MCF 10A (cell line): ENCODE data around the gene ZMYND15. TPM values are rescaled to one million over a fixed set of nuclear protein-coding genes. Genes with fewer than 3 reads are reported as not detected.

Experiments used
- BruUV-seq: library from RNA; stranded (reverse); fragments of 400-500 nt; replicated peaks from 2 replicates; lab custom pipeline; 2021; lab: Mats Ljungman, UMichigan
- CTCF ChIA-PET: fragments of 300-600 bp; sonication (Branson Sonifier 250); formaldehyde crosslinking; extraction: SDS; loops from one replicate; lab custom pipeline; 2021; ENCODE audit warnings: antibody characterized with exemption, inconsistent platforms; lab: Yijun Ruan, JAX
- POLR2A ChIA-PET: fragments of 300-600, 350-650 bp; sonication (Branson Sonifier 250); formaldehyde crosslinking; extraction: SDS; loops from one replicate; lab custom pipeline; 2020; ENCODE audit warnings: antibody characterized with exemption, inconsistent platforms; lab: Yijun Ruan, JAX
- DNase-seq: peaks from one replicate; pipeline ENCODE4 v3.0.0-alpha.2; 2018; ENCODE audit not compliant: unreplicated experiment
- H3K27ac Mint-ChIP-seq: one replicate; pipeline ENCODE4 v1.8.0; 2022; ENCODE audit warnings: mild to moderate bottlenecking, low read depth, mixed read lengths; ENCODE audit not compliant: unreplicated experiment
- H3K27me3 Mint-ChIP-seq: one replicate; pipeline ENCODE4 v1.8.0; 2022; ENCODE audit warnings: mixed read lengths; ENCODE audit not compliant: insufficient read depth, unreplicated experiment
- H3K36me3 Mint-ChIP-seq: one replicate; pipeline ENCODE4 v1.8.0; 2022; ENCODE audit warnings: mild to moderate bottlenecking, moderate library complexity, mixed read lengths; ENCODE audit not compliant: insufficient read depth, unreplicated experiment
- H3K4me1 Mint-ChIP-seq: one replicate; pipeline ENCODE4 v1.8.0; 2022; ENCODE audit warnings: mixed read lengths; ENCODE audit not compliant: insufficient read depth, unreplicated experiment
- H3K4me3 Mint-ChIP-seq: one replicate; pipeline ENCODE4 v1.8.0; 2022; ENCODE audit warnings: mild to moderate bottlenecking, moderate library complexity, mixed read lengths; ENCODE audit not compliant: unreplicated experiment
- H3K9me3 Mint-ChIP-seq: one replicate; pipeline ENCODE4 v1.8.0; 2022; ENCODE audit warnings: mixed read lengths; ENCODE audit not compliant: unreplicated experiment
- intact Hi-C: fragments of 100-400 bp; cut with micrococcal nuclease; formaldehyde crosslinking; loops from 2 replicates; pipeline ENCODE4 v1.14.1; 2022
- total RNA-seq: library from RNA; stranded (reverse); gene quantifications from 2 replicates; pipeline ENCODE4 v1.2.3, GENCODE V29; 2022
- TF ChIP-seq, protein P1 (sequence below): fragments of 200-600 bp; IDR thresholded peaks from one replicate; pipeline ENCODE4 v1.8.0; 2022; ENCODE audit warnings: antibody characterized with exemption, mild to moderate bottlenecking; ENCODE audit not compliant: unreplicated experiment

ZMYND15 gene
- total RNA-seq, 1 experiment from 2014 or later, result 1.8 TPM

- intact Hi-C loops, result no loop called here
- no TSS peak for BruUV-seq
- no peak overlapping the region for H3K27ac Mint-ChIP-seq
- DNase-seq, result no peak
- ChIA-PET POLR2A (no interaction called here), CTCF (interaction anchor here (0.6 kb wide), 1 partner anchor 90 kb away, joined by 3 read pairs; no protein-coding TSS in a partner anchor)
- no peaks in the 10 kb centered on the region for H3K36me3 Mint-ChIP-seq
- H3K9me3 Mint-ChIP-seq, result no peaks in the 10 kb centered on the region
- H3K27me3 Mint-ChIP-seq, result no peaks in the 10 kb centered on the region
- TF ChIP-seq, protein P1, sequence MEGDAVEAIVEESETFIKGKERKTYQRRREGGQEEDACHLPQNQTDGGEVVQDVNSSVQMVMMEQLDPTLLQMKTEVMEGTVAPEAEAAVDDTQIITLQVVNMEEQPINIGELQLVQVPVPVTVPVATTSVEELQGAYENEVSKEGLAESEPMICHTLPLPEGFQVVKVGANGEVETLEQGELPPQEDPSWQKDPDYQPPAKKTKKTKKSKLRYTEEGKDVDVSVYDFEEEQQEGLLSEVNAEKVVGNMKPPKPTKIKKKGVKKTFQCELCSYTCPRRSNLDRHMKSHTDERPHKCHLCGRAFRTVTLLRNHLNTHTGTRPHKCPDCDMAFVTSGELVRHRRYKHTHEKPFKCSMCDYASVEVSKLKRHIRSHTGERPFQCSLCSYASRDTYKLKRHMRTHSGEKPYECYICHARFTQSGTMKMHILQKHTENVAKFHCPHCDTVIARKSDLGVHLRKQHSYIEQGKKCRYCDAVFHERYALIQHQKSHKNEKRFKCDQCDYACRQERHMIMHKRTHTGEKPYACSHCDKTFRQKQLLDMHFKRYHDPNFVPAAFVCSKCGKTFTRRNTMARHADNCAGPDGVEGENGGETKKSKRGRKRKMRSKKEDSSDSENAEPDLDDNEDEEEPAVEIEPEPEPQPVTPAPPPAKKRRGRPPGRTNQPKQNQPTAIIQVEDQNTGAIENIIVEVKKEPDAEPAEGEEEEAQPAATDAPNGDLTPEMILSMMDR, result no peak
- H3K4me1 Mint-ChIP-seq, result no peaks in the 10 kb centered on the region
- H3K4me3 Mint-ChIP-seq, result no peak overlapping the region
Observed at GRCh38 chr17:4715063-4715744, 24.4 kb upstream of the ZMYND15 start.

DNA sequence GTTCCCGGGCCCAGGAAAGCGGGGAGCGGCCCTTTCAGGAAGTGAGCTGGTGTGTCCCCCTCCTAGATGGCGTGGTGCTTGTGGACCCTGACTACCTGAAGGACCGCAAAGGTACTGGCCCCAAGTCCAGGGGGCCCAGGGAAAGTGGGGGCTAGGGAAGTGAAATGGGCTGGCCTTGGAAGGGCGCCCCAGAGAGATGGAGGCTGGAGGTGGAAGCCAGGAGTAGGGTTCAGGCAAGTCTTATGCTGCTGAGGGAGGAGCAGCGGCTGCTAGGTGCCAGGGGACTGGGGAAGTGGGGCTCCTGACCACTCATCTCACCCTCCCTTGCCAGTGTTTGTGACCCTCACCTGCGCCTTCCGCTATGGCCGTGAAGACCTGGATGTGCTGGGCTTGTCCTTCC lies 23.6 kb upstream of the ZMYND15 start:
- Mint-ChIP-seq H3K9me3 (no peaks in the 10 kb centered on the region), H3K27ac (no peak overlapping the region), H3K27me3 (no peaks in the 10 kb centered on the region), H3K36me3 (no peaks in the 10 kb centered on the region), H3K4me1 (no peaks in the 10 kb centered on the region), H3K4me3 (no peak overlapping the region)
- TF ChIP-seq, protein P1, result no peak
- no peak for DNase-seq
- intact Hi-C loops, result no loop called here
- no TSS peak for BruUV-seq
- ChIA-PET POLR2A (no interaction called here), CTCF (no interaction called here)

GRCh38 chr17:4717791-4718190 lies 21.8 kb upstream of the ZMYND15 start:
- H3K9me3 Mint-ChIP-seq, result no peaks in the 10 kb centered on the region
- CTCF ChIA-PET, result no interaction called here
- H3K4me1 Mint-ChIP-seq, result peaks cover 14% of the 10 kb centered on the region
- H3K36me3 Mint-ChIP-seq, result no peaks in the 10 kb centered on the region
- no peak for DNase-seq
- POLR2A ChIA-PET, result no interaction called here
- H3K27ac Mint-ChIP-seq, result no peak overlapping the region
- no TSS peak for BruUV-seq
- TF ChIP-seq, protein P1, result no peak
- intact Hi-C loops, result no loop called here
- H3K4me3 Mint-ChIP-seq, result no peak overlapping the region
- H3K27me3 Mint-ChIP-seq, result no peaks in the 10 kb centered on the region

- no peaks in the 10 kb centered on the region for H3K27me3 Mint-ChIP-seq
- BruUV-seq, result no TSS peak
- no peaks in the 10 kb centered on the region for H3K36me3 Mint-ChIP-seq
- peaks cover 14% of the 10 kb centered on the region for H3K4me1 Mint-ChIP-seq
- no peaks in the 10 kb centered on the region for H3K9me3 Mint-ChIP-seq
- TF ChIP-seq, protein P1, result no peak
- POLR2A ChIA-PET, result no interaction called here
- CTCF ChIA-PET, result no interaction called here
- H3K4me3 Mint-ChIP-seq, result no peak overlapping the region
- DNase-seq, result no peak
- H3K27ac Mint-ChIP-seq, result no peak overlapping the region
- intact Hi-C loops, result no loop called here
Observed at GRCh38 chr17:4718276-4718675, 21.4 kb upstream of the ZMYND15 start.
